Hepatocyte (in vitro differentiated cells): Measurements from ENCODE around the gene FAT4.

ENCODE experiments used
- EZH2 ChIP-seq: fragments of 200-600 bp; sonication (generic); IDR thresholded peaks from 2 replicates; pipeline ENCODE4 v1.6.1; 2016; ENCODE audit warnings: antibody characterized with exemption, mild to moderate bottlenecking, borderline replicate concordance
- TF ChIP-seq, protein P1 (sequence below): fragments of 200-600 bp; sonication (generic); IDR thresholded peaks from 2 replicates; pipeline ENCODE4 v1.5.1; 2016; ENCODE audit warnings: antibody characterized with exemption, mild to moderate bottlenecking; ENCODE audit not compliant: poor library complexity

DNA sequence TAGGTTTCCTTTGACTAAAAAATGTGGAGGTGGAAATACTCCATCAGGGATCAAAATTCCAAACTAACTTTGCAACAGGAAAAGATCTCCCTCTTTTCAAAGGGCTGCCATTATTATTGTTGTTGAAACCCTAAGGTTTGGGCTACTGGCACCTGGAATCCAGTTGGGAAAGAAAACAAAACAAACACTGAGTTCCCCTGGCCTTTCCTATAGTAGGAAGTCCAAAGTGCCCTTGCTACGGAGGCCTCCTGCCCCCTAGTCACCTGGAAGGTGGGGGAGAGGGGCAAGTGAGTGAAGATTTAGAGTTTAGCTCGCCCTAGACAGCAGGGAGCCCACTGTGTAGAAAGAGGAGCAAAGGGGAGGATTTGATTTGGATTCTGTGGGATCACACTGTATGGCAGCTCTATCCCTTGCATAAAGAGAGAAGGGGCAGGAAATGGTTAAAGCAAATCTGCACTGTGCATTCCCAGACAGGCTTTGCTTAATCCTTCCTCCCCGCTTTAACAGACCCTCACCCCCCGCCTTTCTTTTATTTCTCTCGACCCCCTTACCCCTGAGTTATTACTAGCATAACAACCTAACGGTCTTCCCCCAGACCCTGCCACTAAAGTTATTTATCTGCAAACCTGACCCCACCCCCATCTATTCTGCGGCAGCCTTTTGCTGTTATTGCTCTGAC is 627 bp upstream of the FAT4 start:
- TF ChIP-seq, protein P1, sequence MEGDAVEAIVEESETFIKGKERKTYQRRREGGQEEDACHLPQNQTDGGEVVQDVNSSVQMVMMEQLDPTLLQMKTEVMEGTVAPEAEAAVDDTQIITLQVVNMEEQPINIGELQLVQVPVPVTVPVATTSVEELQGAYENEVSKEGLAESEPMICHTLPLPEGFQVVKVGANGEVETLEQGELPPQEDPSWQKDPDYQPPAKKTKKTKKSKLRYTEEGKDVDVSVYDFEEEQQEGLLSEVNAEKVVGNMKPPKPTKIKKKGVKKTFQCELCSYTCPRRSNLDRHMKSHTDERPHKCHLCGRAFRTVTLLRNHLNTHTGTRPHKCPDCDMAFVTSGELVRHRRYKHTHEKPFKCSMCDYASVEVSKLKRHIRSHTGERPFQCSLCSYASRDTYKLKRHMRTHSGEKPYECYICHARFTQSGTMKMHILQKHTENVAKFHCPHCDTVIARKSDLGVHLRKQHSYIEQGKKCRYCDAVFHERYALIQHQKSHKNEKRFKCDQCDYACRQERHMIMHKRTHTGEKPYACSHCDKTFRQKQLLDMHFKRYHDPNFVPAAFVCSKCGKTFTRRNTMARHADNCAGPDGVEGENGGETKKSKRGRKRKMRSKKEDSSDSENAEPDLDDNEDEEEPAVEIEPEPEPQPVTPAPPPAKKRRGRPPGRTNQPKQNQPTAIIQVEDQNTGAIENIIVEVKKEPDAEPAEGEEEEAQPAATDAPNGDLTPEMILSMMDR, result no peak
- TF ChIP-seq EZH2, result no peak
